HEK293 (cell line): ENCODE results near the gene POLR2E.
A peak's percentile ranks its signal among the peaks of the same experiment; 100 is the strongest.

ENCODE experiments used
- CTCF ChIA-PET: fragments of 350-600 bp; formaldehyde crosslinking; extraction: SDS; loops from one replicate; lab custom pipeline; 2021; ENCODE audit warnings: antibody characterized with exemption; lab: Yijun Ruan, JAX
- POLR2A ChIA-PET: fragments of 300-600 bp; formaldehyde crosslinking; extraction: SDS; loops from one replicate; lab custom pipeline; 2020; ENCODE audit warnings: antibody characterized with exemption, inconsistent platforms; lab: Yijun Ruan, JAX
- H3K27ac ChIP-seq: fragments of 200-500 bp; sonication (Bioruptor generic); 2 replicates; pipeline ENCODE4 v1.5.1; 2014; ENCODE audit warnings: low read depth, low read length, control low read depth, inconsistent platforms; ENCODE audit errors: extremely low read depth
- H3K36me3 ChIP-seq, 2 experiments: fragments of 200-500 bp in 1 of 2; sonication (Bioruptor generic) in 1 of 2; 1 replicate in 1 of 2; 2 replicates in 1 of 2; pipeline ENCODE4 v1.5.1; 2014 to 2017; ENCODE audit warnings: inconsistent platforms in 2 of 2, low read length in 2 of 2; ENCODE audit not compliant: control insufficient read depth in 2 of 2, insufficient read depth in 1 of 2
- H3K4me1 ChIP-seq: fragments of 200-500 bp; sonication (Bioruptor generic); 2 replicates; pipeline ENCODE4 v1.5.1; 2014; ENCODE audit warnings: mild to moderate bottlenecking, low read length, inconsistent platforms; ENCODE audit not compliant: control insufficient read depth, insufficient read depth
- H3K4me3 ChIP-seq: 2 replicates; pipeline ENCODE4 v1.5.1; 2011; ENCODE audit warnings: low read depth, mild to moderate bottlenecking, control low read depth, low read length, moderate library complexity
- H3K9me3 ChIP-seq: fragments of 200-500 bp; sonication (Bioruptor generic); 2 replicates; pipeline ENCODE4 v1.5.1; 2014; ENCODE audit warnings: low read depth, low read length, inconsistent platforms; ENCODE audit not compliant: control insufficient read depth, insufficient read depth
- MZF1 ChIP-seq: fragments of 450-650 bp; formaldehyde crosslinking; IDR thresholded peaks from 2 replicates; pipeline ENCODE4 v1.5.1; 2017; ENCODE audit warnings: missing biosample characterization, missing genetic modification characterization, borderline replicate concordance
- PRDM1 ChIP-seq: fragments of 450-650 bp; formaldehyde crosslinking; IDR thresholded peaks from 2 replicates; pipeline ENCODE4; 2016; ENCODE audit warnings: missing biosample characterization, missing genetic modification characterization
- ZBTB1 ChIP-seq: fragments of 450-650 bp; formaldehyde crosslinking; IDR thresholded peaks from 2 replicates; pipeline ENCODE4 v1.5.1; 2016; ENCODE audit warnings: missing biosample characterization, missing genetic modification characterization
- ZBTB17 ChIP-seq: fragments of 450-650 bp; formaldehyde crosslinking; IDR thresholded peaks from 2 replicates; pipeline ENCODE4 v1.5.1; 2016; ENCODE audit warnings: missing biosample characterization, missing genetic modification characterization
- ZNF112 ChIP-seq: fragments of 450-650 bp; formaldehyde crosslinking; IDR thresholded peaks from 2 replicates; pipeline ENCODE4 v1.5.0; 2017; ENCODE audit warnings: missing biosample characterization, missing genetic modification characterization
- ZNF16 ChIP-seq: fragments of 450-650 bp; formaldehyde crosslinking; IDR thresholded peaks from 2 replicates; pipeline ENCODE4 v1.5.1; 2016; ENCODE audit warnings: low read depth, missing biosample characterization, missing genetic modification characterization
- ZNF23 ChIP-seq: fragments of 450-650 bp; formaldehyde crosslinking; IDR thresholded peaks from 2 replicates; pipeline ENCODE4 v1.5.1; 2016; ENCODE audit warnings: missing biosample characterization, missing genetic modification characterization, borderline replicate concordance
- ZNF324 ChIP-seq: fragments of 450-650 bp; formaldehyde crosslinking; IDR thresholded peaks from 2 replicates; pipeline ENCODE4 v1.5.1; 2016; ENCODE audit warnings: missing biosample characterization, missing genetic modification characterization
- ZNF404 ChIP-seq: fragments of 450-650 bp; formaldehyde crosslinking; IDR thresholded peaks from 2 replicates; pipeline ENCODE4 v1.5.1; 2017; ENCODE audit warnings: missing biosample characterization, missing genetic modification characterization
- ZNF600 ChIP-seq: fragments of 450-650 bp; formaldehyde crosslinking; IDR thresholded peaks from 2 replicates; pipeline ENCODE4 v1.5.1; 2016; ENCODE audit warnings: missing biosample characterization, missing genetic modification characterization
- ZNF843 ChIP-seq: fragments of 450-650 bp; formaldehyde crosslinking; IDR thresholded peaks from 2 replicates; pipeline ENCODE4 v1.5.1; 2016; ENCODE audit warnings: missing biosample characterization, missing genetic modification characterization
- TF ChIP-seq, protein P1 (sequence below): fragments of 450-650 bp; formaldehyde crosslinking; IDR thresholded peaks from 2 replicates; pipeline ENCODE4 v1.5.1; 2017; ENCODE audit warnings: missing biosample characterization, missing genetic modification characterization
- TF ChIP-seq, protein P2 (sequence below): fragments of 450-650 bp; formaldehyde crosslinking; IDR thresholded peaks from 2 replicates; pipeline ENCODE4 v1.5.1; 2017; ENCODE audit warnings: missing biosample characterization, mild to moderate bottlenecking, missing genetic modification characterization, moderate library complexity
- TF ChIP-seq, protein P3 (sequence below): fragments of 450-650 bp; formaldehyde crosslinking; IDR thresholded peaks from 2 replicates; pipeline ENCODE4 v1.5.1; 2016; ENCODE audit warnings: missing biosample characterization, missing genetic modification characterization

The POLR2E gene

DNA sequence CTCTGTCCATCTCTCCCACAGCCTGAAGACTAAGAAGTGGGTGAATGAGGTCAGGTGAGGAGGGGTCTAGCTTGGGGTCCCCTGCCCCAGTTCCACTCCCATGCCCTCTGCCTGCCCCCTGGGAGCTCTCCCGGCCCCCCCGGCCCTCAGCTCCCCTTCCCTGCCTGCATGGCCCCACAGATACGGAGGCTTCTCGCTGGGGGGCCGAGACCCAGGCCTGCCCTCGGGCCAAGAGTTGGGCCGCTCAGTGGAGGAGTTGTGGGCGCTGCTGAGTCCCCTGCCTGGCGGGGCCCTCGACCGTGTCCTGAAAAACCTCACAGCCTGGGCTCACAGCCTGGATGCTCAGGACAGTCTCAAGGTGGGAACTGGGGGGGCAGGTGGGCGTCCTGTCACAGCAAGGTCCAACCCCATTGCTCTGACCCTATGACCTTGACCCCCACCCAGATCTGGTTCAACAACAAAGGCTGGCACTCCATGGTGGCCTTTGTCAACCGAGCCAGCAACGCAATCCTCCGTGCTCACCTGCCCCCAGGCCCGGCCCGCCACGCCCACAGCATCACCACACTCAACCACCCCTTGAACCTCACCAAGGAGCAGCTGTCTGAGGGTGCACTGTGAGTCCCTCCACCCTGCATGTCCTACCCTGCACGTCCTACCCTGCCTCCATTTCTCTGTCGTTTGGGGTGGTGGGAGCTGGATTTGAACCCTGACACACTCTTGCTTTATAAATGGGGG, 39.1 kb downstream of the POLR2E start:
- H3K4me3 ChIP-seq = no peak overlapping the region
- TF ChIP-seq PRDM1 (tag by site-specific recombination) (no peak), ZBTB1 (tag by site-specific recombination) (no peak)
- TF ChIP-seq, protein P1, sequence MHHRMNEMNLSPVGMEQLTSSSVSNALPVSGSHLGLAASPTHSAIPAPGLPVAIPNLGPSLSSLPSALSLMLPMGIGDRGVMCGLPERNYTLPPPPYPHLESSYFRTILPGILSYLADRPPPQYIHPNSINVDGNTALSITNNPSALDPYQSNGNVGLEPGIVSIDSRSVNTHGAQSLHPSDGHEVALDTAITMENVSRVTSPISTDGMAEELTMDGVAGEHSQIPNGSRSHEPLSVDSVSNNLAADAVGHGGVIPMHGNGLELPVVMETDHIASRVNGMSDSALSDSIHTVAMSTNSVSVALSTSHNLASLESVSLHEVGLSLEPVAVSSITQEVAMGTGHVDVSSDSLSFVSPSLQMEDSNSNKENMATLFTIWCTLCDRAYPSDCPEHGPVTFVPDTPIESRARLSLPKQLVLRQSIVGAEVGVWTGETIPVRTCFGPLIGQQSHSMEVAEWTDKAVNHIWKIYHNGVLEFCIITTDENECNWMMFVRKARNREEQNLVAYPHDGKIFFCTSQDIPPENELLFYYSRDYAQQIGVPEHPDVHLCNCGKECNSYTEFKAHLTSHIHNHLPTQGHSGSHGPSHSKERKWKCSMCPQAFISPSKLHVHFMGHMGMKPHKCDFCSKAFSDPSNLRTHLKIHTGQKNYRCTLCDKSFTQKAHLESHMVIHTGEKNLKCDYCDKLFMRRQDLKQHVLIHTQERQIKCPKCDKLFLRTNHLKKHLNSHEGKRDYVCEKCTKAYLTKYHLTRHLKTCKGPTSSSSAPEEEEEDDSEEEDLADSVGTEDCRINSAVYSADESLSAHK = peak; percentile 30; the same call in 1 of the 2 replicates
- CTCF ChIA-PET = no interaction called here
- POLR2A ChIA-PET = interaction anchor here (0.7 kb wide), 1 partner anchor 29 kb away, joined by 7 read pairs; no protein-coding TSS in a partner anchor
- H3K36me3 ChIP-seq = peaks cover 0 to 41% of the 10 kb centered on the region in 2 experiments; a peak in 2 of 3 replicates
- no peaks in the 10 kb centered on the region for H3K4me1 ChIP-seq
- H3K27ac ChIP-seq = no peak overlapping the region
- H3K9me3 ChIP-seq = no peaks in the 10 kb centered on the region

DNA sequence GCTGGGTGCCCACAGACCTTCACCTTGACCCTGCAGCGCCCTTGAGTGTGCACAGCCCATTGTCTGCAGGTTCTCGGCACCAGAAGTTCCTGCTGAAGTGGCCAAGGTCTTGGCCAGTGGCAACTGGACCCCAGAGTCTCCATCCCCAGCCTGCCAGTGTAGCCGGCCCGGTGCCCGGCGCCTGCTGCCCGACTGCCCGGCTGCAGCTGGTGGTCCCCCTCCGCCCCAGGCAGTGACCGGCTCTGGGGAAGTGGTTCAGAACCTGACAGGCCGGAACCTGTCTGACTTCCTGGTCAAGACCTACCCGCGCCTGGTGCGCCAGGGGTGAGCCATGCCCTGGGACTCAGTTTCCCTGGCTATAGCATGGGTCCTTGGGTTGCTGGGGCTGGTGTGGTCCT, 40.1 kb downstream of the POLR2E start:
- Histone ChIP-seq H3K36me3 (peaks cover 0 to 41% of the 10 kb centered on the region in 2 experiments; a peak in 2 of 3 replicates), H3K4me3 (no peak overlapping the region), H3K4me1 (no peaks in the 10 kb centered on the region), H3K9me3 (no peaks in the 10 kb centered on the region), H3K27ac (no peak overlapping the region)
- ChIA-PET POLR2A (interaction anchor here (0.6 to 0.7 kb wide), 3 partner anchors 9 to 30 kb away, joined by 3 to 7 read pairs (median 3); partner anchors contain the start of gene ABCA7), CTCF (no interaction called here)
- TF ChIP-seq ZNF112 (tag by site-specific recombination) (no peak), ZNF404 (tag by site-specific recombination) (no peak), ZBTB17 (tag by site-specific recombination) (no peak), ZNF600 (no peak), ZNF23 (tag by site-specific recombination) (no peak), MZF1 (no peak), ZNF324 (tag by site-specific recombination) (no peak)
- TF ChIP-seq, protein P2, sequence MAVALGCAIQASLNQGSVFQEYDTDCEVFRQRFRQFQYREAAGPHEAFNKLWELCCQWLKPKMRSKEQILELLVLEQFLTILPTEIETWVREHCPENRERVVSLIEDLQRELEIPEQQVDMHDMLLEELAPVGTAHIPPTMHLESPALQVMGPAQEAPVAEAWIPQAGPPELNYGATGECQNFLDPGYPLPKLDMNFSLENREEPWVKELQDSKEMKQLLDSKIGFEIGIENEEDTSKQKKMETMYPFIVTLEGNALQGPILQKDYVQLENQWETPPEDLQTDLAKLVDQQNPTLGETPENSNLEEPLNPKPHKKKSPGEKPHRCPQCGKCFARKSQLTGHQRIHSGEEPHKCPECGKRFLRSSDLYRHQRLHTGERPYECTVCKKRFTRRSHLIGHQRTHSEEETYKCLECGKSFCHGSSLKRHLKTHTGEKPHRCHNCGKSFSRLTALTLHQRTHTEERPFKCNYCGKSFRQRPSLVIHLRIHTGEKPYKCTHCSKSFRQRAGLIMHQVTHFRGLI (tag by site-specific recombination) = no peak

DNA sequence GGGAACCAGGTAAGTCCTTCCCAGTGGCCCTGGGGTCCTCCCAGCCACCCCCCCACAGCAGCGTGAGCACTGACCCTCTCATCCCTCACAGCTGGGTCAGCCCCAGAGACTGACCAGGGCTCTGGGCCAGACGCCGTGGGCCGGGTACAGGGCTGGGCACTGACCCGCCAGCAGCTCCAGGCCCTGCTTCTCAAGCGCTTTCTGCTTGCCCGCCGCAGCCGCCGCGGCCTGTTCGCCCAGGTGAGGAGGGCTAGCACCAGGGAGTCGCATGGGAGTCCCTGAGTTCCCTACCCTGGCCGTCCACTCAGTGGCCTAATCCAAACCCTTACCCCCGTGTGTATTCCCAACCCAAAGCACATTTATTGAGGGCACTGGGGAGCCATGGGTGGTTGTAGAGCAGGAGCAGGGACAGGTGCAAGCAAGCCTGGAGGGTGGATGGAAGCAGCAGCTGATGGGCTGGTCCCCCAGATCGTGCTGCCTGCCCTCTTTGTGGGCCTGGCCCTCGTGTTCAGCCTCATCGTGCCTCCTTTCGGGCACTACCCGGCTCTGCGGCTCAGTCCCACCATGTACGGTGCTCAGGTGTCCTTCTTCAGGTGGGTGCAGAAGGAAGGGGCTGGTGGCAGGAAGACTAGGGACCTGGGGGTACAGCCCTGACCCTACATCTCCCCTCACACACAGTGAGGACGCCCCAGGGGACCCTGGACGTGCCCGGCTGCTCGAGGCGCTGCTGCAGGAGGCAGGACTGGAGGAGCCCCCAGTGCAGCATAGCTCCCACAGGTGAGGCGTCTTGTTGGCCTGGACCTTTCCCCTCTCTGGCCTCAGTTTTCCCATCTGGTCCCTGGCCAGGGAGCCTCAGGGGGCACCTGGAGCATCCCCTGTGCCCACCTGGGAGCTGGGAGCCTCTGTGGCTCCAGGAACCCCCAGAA, 40.8 kb downstream of the POLR2E start:
- H3K27ac ChIP-seq = no peak overlapping the region
- CTCF ChIA-PET = interaction anchor here (1.0 kb wide), 2 partner anchors 14 to 186 kb away, joined by 3 to 4 read pairs; partner anchors contain the start of gene ABCA7
- H3K9me3 ChIP-seq = no peaks in the 10 kb centered on the region
- no peak overlapping the region for H3K4me3 ChIP-seq
- H3K36me3 ChIP-seq = peaks cover 0 to 41% of the 10 kb centered on the region in 2 experiments; a peak in 1 of 3 replicates
- TF ChIP-seq ZNF16 (tag by site-specific recombination) (peak; percentile 96), ZNF843 (tag by site-specific recombination) (no peak)
- TF ChIP-seq, protein P3, sequence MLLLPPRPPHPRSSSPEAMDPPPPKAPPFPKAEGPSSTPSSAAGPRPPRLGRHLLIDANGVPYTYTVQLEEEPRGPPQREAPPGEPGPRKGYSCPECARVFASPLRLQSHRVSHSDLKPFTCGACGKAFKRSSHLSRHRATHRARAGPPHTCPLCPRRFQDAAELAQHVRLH (tag by site-specific recombination) = 0 out of 2 replicates have a peak, but pooled peaks have one; percentile 44
- TF ChIP-seq, all 188 proteins: peak for 2
- H3K4me1 ChIP-seq = no peaks in the 10 kb centered on the region
- POLR2A ChIA-PET = interaction anchor here (0.7 kb wide), 1 partner anchor 15 kb away, joined by 3 read pairs; the partner anchor contains the start of gene ABCA7
